ENCODE data around the gene COBLL1. TPM values are rescaled to one million over a fixed set of nuclear protein-coding genes. Genes with fewer than 3 reads are reported as not detected.

COBLL1 gene
- polyA plus RNA-seq, 3 donors from 2014 or later: 0.04 to 1.4 TPM; not detected in 1

GRCh38 chr2:164690361-164690760, 151.3 kb downstream of the COBLL1 start:
- Mint-ChIP-seq H3K27ac (no peak overlapping the region), H3K9me3 (peaks cover 0 to 5% (median 0%) of the 10 kb centered on the region in 6 donors), H3K27me3 (ENCODE audit: low read depth in 3 of 3) (no peaks in the 10 kb centered on the region), H3K4me3 (no peak overlapping the region), H3K36me3 (peaks cover 0 to 2% (median 0%) of the 10 kb centered on the region in 3 donors), H3K4me1 (no peaks in the 10 kb centered on the region)
- DNase-seq: no peak

GRCh38 chr2:164688896-164689419, 152.7 kb downstream of the COBLL1 start:
- Mint-ChIP-seq H3K9me3 (peaks cover 0 to 8% (median 3%) of the 10 kb centered on the region in 6 donors), H3K36me3 (no peaks in the 10 kb centered on the region), H3K4me3 (no peak overlapping the region), H3K4me1 (no peaks in the 10 kb centered on the region), H3K27me3 (ENCODE audit: low read depth in 3 of 3) (no peaks in the 10 kb centered on the region), H3K27ac (no peak overlapping the region)
- no peak for DNase-seq

- H3K4me1 Mint-ChIP-seq: no peaks in the 10 kb centered on the region
- peaks cover 0 to 37% (median 3%) of the 10 kb centered on the region in 6 donors for H3K9me3 Mint-ChIP-seq
- no peak for DNase-seq
- H3K27ac Mint-ChIP-seq: no peak overlapping the region
- peaks cover 0 to 2% (median 0%) of the 10 kb centered on the region in 3 donors for H3K27me3 Mint-ChIP-seq (ENCODE audit: low read depth in 3 of 3)
- peaks cover 0 to 3% (median 0%) of the 10 kb centered on the region in 3 donors for H3K36me3 Mint-ChIP-seq
- no peak overlapping the region for H3K4me3 Mint-ChIP-seq
Observed at GRCh38 chr2:164681009-164681408, 160.6 kb downstream of the COBLL1 start.

GRCh38 chr2:164678631-164679149, 162.9 kb downstream of the COBLL1 start:
- no peak for DNase-seq
- no peak overlapping the region for H3K4me3 Mint-ChIP-seq
- no peak overlapping the region for H3K27ac Mint-ChIP-seq
- peaks cover 0 to 28% (median 3%) of the 10 kb centered on the region in 6 donors for H3K9me3 Mint-ChIP-seq
- peaks cover 0 to 2% (median 0%) of the 10 kb centered on the region in 3 donors for H3K27me3 Mint-ChIP-seq (ENCODE audit: low read depth in 3 of 3)
- H3K36me3 Mint-ChIP-seq: peaks cover 0 to 3% (median 0%) of the 10 kb centered on the region in 3 donors
- H3K4me1 Mint-ChIP-seq: no peaks in the 10 kb centered on the region

GRCh38 chr2:164677733-164678132, 163.9 kb downstream of the COBLL1 start:
- Mint-ChIP-seq H3K27ac (no peak overlapping the region), H3K36me3 (peaks cover 0 to 3% (median 0%) of the 10 kb centered on the region in 3 donors), H3K4me3 (no peak overlapping the region), H3K9me3 (peaks cover 0 to 28% (median 3%) of the 10 kb centered on the region in 6 donors), H3K4me1 (no peaks in the 10 kb centered on the region), H3K27me3 (ENCODE audit: low read depth in 3 of 3) (peaks cover 0 to 2% (median 1%) of the 10 kb centered on the region in 3 donors)
- DNase-seq: no peak

GRCh38 chr2:164677271-164677670, 164.4 kb downstream of the COBLL1 start:
- Mint-ChIP-seq H3K27me3 (ENCODE audit: low read depth in 3 of 3) (peaks cover 0 to 2% (median 1%) of the 10 kb centered on the region in 3 donors), H3K36me3 (peaks cover 0 to 3% (median 0%) of the 10 kb centered on the region in 3 donors), H3K4me1 (no peaks in the 10 kb centered on the region), H3K27ac (no peak overlapping the region), H3K4me3 (no peak overlapping the region), H3K9me3 (peaks cover 0 to 28% (median 3%) of the 10 kb centered on the region in 6 donors)
- no peak for DNase-seq

- Mint-ChIP-seq H3K4me1 (no peaks in the 10 kb centered on the region), H3K9me3 (peaks cover 0 to 25% (median 2%) of the 10 kb centered on the region in 6 donors), H3K27ac (no peak overlapping the region), H3K27me3 (ENCODE audit: low read depth in 3 of 3) (peaks cover 0 to 2% (median 1%) of the 10 kb centered on the region in 3 donors), H3K36me3 (peaks cover 0 to 3% (median 0%) of the 10 kb centered on the region in 3 donors), H3K4me3 (no peak overlapping the region)
- DNase-seq: no peak
Observed at GRCh38 chr2:164675687-164676086, 165.9 kb downstream of the COBLL1 start.

- Mint-ChIP-seq H3K9me3 (peaks cover 0 to 23% (median 3%) of the 10 kb centered on the region in 6 donors), H3K27ac (no peak overlapping the region), H3K4me1 (no peaks in the 10 kb centered on the region), H3K27me3 (ENCODE audit: low read depth in 3 of 3) (peaks cover 0 to 2% (median 1%) of the 10 kb centered on the region in 3 donors), H3K36me3 (peaks cover 0 to 3% (median 0%) of the 10 kb centered on the region in 3 donors), H3K4me3 (no peak overlapping the region)
- DNase-seq: no peak
Observed at GRCh38 chr2:164675027-164675426, 166.6 kb downstream of the COBLL1 start.

- no peak for DNase-seq
- no peaks in the 10 kb centered on the region for H3K4me1 Mint-ChIP-seq
- H3K36me3 Mint-ChIP-seq: no peaks in the 10 kb centered on the region
- no peak overlapping the region for H3K4me3 Mint-ChIP-seq
- peaks cover 0 to 2% (median 0%) of the 10 kb centered on the region in 6 donors for H3K9me3 Mint-ChIP-seq
- no peak overlapping the region for H3K27ac Mint-ChIP-seq
- peaks cover 0 to 2% (median 1%) of the 10 kb centered on the region in 3 donors for H3K27me3 Mint-ChIP-seq (ENCODE audit: low read depth in 3 of 3)
Observed at GRCh38 chr2:164671664-164672396, 169.8 kb downstream of the COBLL1 start.

GRCh38 chr2:164669291-164669690, 172.3 kb downstream of the COBLL1 start:
- Mint-ChIP-seq H3K27me3 (ENCODE audit: low read depth in 3 of 3) (peaks cover 0 to 1% (median 0%) of the 10 kb centered on the region in 3 donors), H3K9me3 (peaks cover 0 to 5% (median 1%) of the 10 kb centered on the region in 6 donors), H3K4me3 (no peak overlapping the region), H3K4me1 (no peaks in the 10 kb centered on the region), H3K36me3 (no peaks in the 10 kb centered on the region), H3K27ac (no peak overlapping the region)
- no peak for DNase-seq

GRCh38 chr2:164667566-164667965, 174.1 kb downstream of the COBLL1 start:
- Mint-ChIP-seq H3K4me3 (no peak overlapping the region), H3K36me3 (no peaks in the 10 kb centered on the region), H3K4me1 (no peaks in the 10 kb centered on the region), H3K27me3 (ENCODE audit: low read depth in 3 of 3) (no peaks in the 10 kb centered on the region), H3K27ac (no peak overlapping the region), H3K9me3 (peaks cover 0 to 6% (median 3%) of the 10 kb centered on the region in 6 donors)
- DNase-seq: no peak

GRCh38 chr2:164664070-164664469, 177.6 kb downstream of the COBLL1 start:
- Mint-ChIP-seq H3K9me3 (peaks cover 0 to 9% (median 5%) of the 10 kb centered on the region in 6 donors), H3K4me1 (no peaks in the 10 kb centered on the region), H3K27me3 (ENCODE audit: low read depth in 3 of 3) (peaks cover 0 to 1% (median 0%) of the 10 kb centered on the region in 3 donors), H3K27ac (no peak overlapping the region), H3K36me3 (no peaks in the 10 kb centered on the region), H3K4me3 (no peak overlapping the region)
- DNase-seq: no peak

- DNase-seq: no peak
- Mint-ChIP-seq H3K9me3 (peaks cover 0 to 9% (median 5%) of the 10 kb centered on the region in 6 donors), H3K27ac (no peak overlapping the region), H3K4me3 (no peak overlapping the region), H3K36me3 (no peaks in the 10 kb centered on the region), H3K27me3 (ENCODE audit: low read depth in 3 of 3) (peaks cover 0 to 1% (median 0%) of the 10 kb centered on the region in 3 donors), H3K4me1 (no peaks in the 10 kb centered on the region)
Observed at GRCh38 chr2:164662868-164663631, 178.6 kb downstream of the COBLL1 start.

Measured in immature natural killer cell (primary cell).